ENCODE results near the gene SHH. TPM values are rescaled to one million over a fixed set of nuclear protein-coding genes. Genes with fewer than 3 reads are reported as not detected.

Gene SHH
- total and polyA plus RNA-seq, 2 donors (not counting 1 experiment from before 2014, with no cell fraction given), result under 0.01 TPM; not detected in 1

DNA sequence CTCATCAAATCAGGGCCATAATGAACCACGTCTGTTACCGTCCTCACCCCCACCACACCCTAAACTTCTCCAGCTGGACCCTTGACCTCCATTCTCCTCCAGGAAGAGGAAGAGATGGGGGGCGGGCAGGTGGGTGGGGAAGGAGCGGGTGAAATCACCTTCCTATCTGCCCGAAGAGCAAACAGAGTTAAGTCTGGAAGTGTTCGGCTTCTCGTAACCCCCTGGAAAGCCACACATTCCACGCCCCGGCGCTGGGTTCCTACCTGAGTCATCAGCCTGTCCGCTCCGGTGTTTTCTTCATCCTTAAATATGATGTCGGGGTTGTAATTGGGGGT, 736 bp downstream of the SHH start:
- Histone ChIP-seq H3K9me3 (ENCODE audit: control insufficient read depth, insufficient read depth, low read depth, low read length) (no peaks in the 10 kb centered on the region), H2AFZ (ENCODE audit: low read length) (no peak overlapping the region), H3K4me2 (ENCODE audit: extremely low read depth, insufficient read depth, low read length) (no peak overlapping the region), H3K4me1 (ENCODE audit: control insufficient read depth, extremely low read depth, insufficient read depth, low read length) (no peaks in the 10 kb centered on the region), H3K79me2 (ENCODE audit: control insufficient read depth, insufficient read depth, low read length) (no peaks in the 10 kb centered on the region), H3K27me3 (ENCODE audit: control insufficient read depth, insufficient read depth, low read length) (peaks cover 58% of the 10 kb centered on the region), H4K20me1 (ENCODE audit: control insufficient read depth, extremely low read depth, insufficient read depth, low read length) (no peaks in the 10 kb centered on the region), H3K36me3 (ENCODE audit: control insufficient read depth, insufficient read depth, low read length) (no peaks in the 10 kb centered on the region), H3K4me3 (replicated peaks in 1 of 4; ENCODE audit: control extremely low read depth in 1 of 4, insufficient read depth in 1 of 4, low read depth in 3 of 4, low read length in 4 of 4) (peak overlapping the region in 1 of 4 experiments; percentile 44), H3K27ac (ENCODE audit: insufficient read depth, low read length) (no peak overlapping the region), H3K9ac (ENCODE audit: insufficient read depth, low read length) (no peak overlapping the region)
- DNase-seq (ENCODE audit: low read depth in 2 of 2), result no peak
- TF ChIP-seq EZH2 (IDR thresholded peaks at IDR 0.05; ENCODE audit: low read length, missing control alignments) (no peak), CTCF (conservative IDR thresholded peaks at IDR 0.05 in 1 of 2, IDR thresholded peaks at IDR 0.05 in 1 of 2; ENCODE audit: low read depth in 1 of 2, low read length in 2 of 2) (no peak)

GRCh38 chr7:155810770-155811559, 1.3 kb downstream of the SHH start:
- no peaks in the 10 kb centered on the region for H3K9me3 ChIP-seq (ENCODE audit: control insufficient read depth, insufficient read depth, low read depth, low read length)
- no peak overlapping the region for H3K4me2 ChIP-seq (ENCODE audit: extremely low read depth, insufficient read depth, low read length)
- H3K27ac ChIP-seq (ENCODE audit: insufficient read depth, low read length), result no peak overlapping the region
- no peak overlapping the region for H2AFZ ChIP-seq (ENCODE audit: low read length)
- no peak for DNase-seq (ENCODE audit: low read depth in 2 of 2)
- no peaks in the 10 kb centered on the region for H3K4me1 ChIP-seq (ENCODE audit: control insufficient read depth, extremely low read depth, insufficient read depth, low read length)
- no peak overlapping the region for H3K4me3 ChIP-seq (replicated peaks in 1 of 4; ENCODE audit: control extremely low read depth in 1 of 4, insufficient read depth in 1 of 4, low read depth in 3 of 4, low read length in 4 of 4)
- TF ChIP-seq EZH2 (IDR thresholded peaks at IDR 0.05; ENCODE audit: low read length, missing control alignments) (no peak), CTCF (conservative IDR thresholded peaks at IDR 0.05 in 1 of 2, IDR thresholded peaks at IDR 0.05 in 1 of 2; ENCODE audit: low read depth in 1 of 2, low read length in 2 of 2) (no peak)
- H3K27me3 ChIP-seq (ENCODE audit: control insufficient read depth, insufficient read depth, low read length), result peaks cover 58% of the 10 kb centered on the region
- H3K36me3 ChIP-seq (ENCODE audit: control insufficient read depth, insufficient read depth, low read length), result no peaks in the 10 kb centered on the region
- no peaks in the 10 kb centered on the region for H4K20me1 ChIP-seq (ENCODE audit: control insufficient read depth, extremely low read depth, insufficient read depth, low read length)
- no peaks in the 10 kb centered on the region for H3K79me2 ChIP-seq (ENCODE audit: control insufficient read depth, insufficient read depth, low read length)
- no peak overlapping the region for H3K9ac ChIP-seq (ENCODE audit: insufficient read depth, low read length)

- no peak overlapping the region for H2AFZ ChIP-seq (ENCODE audit: low read length)
- H3K4me1 ChIP-seq (ENCODE audit: control insufficient read depth, extremely low read depth, insufficient read depth, low read length), result no peaks in the 10 kb centered on the region
- TF ChIP-seq EZH2 (IDR thresholded peaks at IDR 0.05; ENCODE audit: low read length, missing control alignments) (peak; percentile 97), CTCF (conservative IDR thresholded peaks at IDR 0.05 in 1 of 2, IDR thresholded peaks at IDR 0.05 in 1 of 2; ENCODE audit: low read depth in 1 of 2, low read length in 2 of 2) (no peak)
- no peaks in the 10 kb centered on the region for H3K36me3 ChIP-seq (ENCODE audit: control insufficient read depth, insufficient read depth, low read length)
- no peak overlapping the region for H3K4me2 ChIP-seq (ENCODE audit: extremely low read depth, insufficient read depth, low read length)
- no peak overlapping the region for H3K27ac ChIP-seq (ENCODE audit: insufficient read depth, low read length)
- no peaks in the 10 kb centered on the region for H4K20me1 ChIP-seq (ENCODE audit: control insufficient read depth, extremely low read depth, insufficient read depth, low read length)
- H3K79me2 ChIP-seq (ENCODE audit: control insufficient read depth, insufficient read depth, low read length), result no peaks in the 10 kb centered on the region
- no peak overlapping the region for H3K9ac ChIP-seq (ENCODE audit: insufficient read depth, low read length)
- peaks cover 58% of the 10 kb centered on the region for H3K27me3 ChIP-seq (ENCODE audit: control insufficient read depth, insufficient read depth, low read length)
- no peaks in the 10 kb centered on the region for H3K9me3 ChIP-seq (ENCODE audit: control insufficient read depth, insufficient read depth, low read depth, low read length)
- no peak for DNase-seq (ENCODE audit: low read depth in 2 of 2)
- no peak overlapping the region for H3K4me3 ChIP-seq (replicated peaks in 1 of 4; ENCODE audit: control extremely low read depth in 1 of 4, insufficient read depth in 1 of 4, low read depth in 3 of 4, low read length in 4 of 4)
Observed at GRCh38 chr7:155809947-155810769, 2.1 kb downstream of the SHH start.
